Heart left ventricle (tissue), 16 donors: Measurements from ENCODE around the gene SIAH2. TPM values are rescaled to one million over a fixed set of nuclear protein-coding genes. Genes with fewer than 3 reads are reported as not detected.
A peak's percentile ranks its signal among the peaks of the same experiment; 100 is the strongest.

Experiments used
- ATAC-seq, 4 donors: fragments of 200-7000 bp; cut with Tn5 transposase; one replicate each; pipeline ENCODE4 v1.9.1; 2020 to 2022; ENCODE audit warnings: moderate library complexity in 4 of 4, mild to moderate bottlenecking in 3 of 4, moderate number of reproducible peaks in 1 of 4
- DNase-seq, 5 donors: peaks; one replicate each; pipeline ENCODE4 v3.0.0-alpha.2; 2020
- H3K27ac ChIP-seq, 12 donors: fragments of 200-600 bp; sonication (generic) in 4 of 12; one replicate each; pipeline versions ENCODE4 v1.5.0 to v1.8.0; 2016 to 2022; ENCODE audit warnings: mild to moderate bottlenecking in 2 of 12
- H3K27me3 ChIP-seq, 9 donors: fragments of 200-600 bp; sonication (generic) in 2 of 9; one replicate each; pipeline versions ENCODE4 v1.5.1 to v1.8.0; 2016 to 2022; ENCODE audit warnings: mild to moderate bottlenecking in 3 of 9
- H3K36me3 ChIP-seq, 9 donors: fragments of 200-600 bp; sonication (generic) in 2 of 9; one replicate each; pipeline versions ENCODE4 v1.5.0 to v1.8.0; 2018 to 2022; ENCODE audit warnings: mild to moderate bottlenecking in 2 of 9
- H3K4me1 ChIP-seq, 12 donors: fragments of 200-600 bp; sonication (generic) in 4 of 12; one replicate each; pipeline versions ENCODE4 v1.5.0 to v1.8.0; 2016 to 2022; ENCODE audit warnings: mild to moderate bottlenecking in 3 of 12
- H3K4me3 ChIP-seq, 12 donors: fragments of 200-600 bp; sonication (generic) in 4 of 12; one replicate each; pipeline versions ENCODE4 v1.5.0 to v1.8.0; 2017 to 2022; ENCODE audit warnings: mild to moderate bottlenecking in 9 of 12, moderate library complexity in 4 of 12
- H3K9me3 ChIP-seq, 12 donors: fragments of 200-600 bp; sonication (generic) in 4 of 12; one replicate each; pipeline versions ENCODE4 v1.5.0 to v1.8.0; 2016 to 2022; ENCODE audit warnings: mild to moderate bottlenecking in 1 of 12
- POLR2A ChIP-seq, 2 donors: fragments of 450-650 bp; IDR thresholded peaks; one replicate each; pipeline ENCODE4 v1.6.1; 2017; ENCODE audit warnings: antibody characterized with exemption in 2 of 2, mild to moderate bottlenecking in 2 of 2, moderate library complexity in 2 of 2
- WGBS, 4 donors: extraction: QIAGEN DNeasy Blood & Tissue Kit in 2 of 4; methylation state at CpG; one replicate each; pipeline versions ENCODE4 v1.1.5 to v1.1.7; 2013 to 2018; 5-methylcytosine and 5-hydroxymethylcytosine counted together
- intact Hi-C, 10 donors: fragments of 100-400 bp; cut with DNase I; formaldehyde crosslinking; loops; one replicate each; pipeline versions ENCODE4 v1.11.1 to v1.14.2; 2022
- polyA plus RNA-seq, 2 donors: library from polyadenylated mRNA; stranded (reverse); fragments of 200-250 nt; gene quantifications; one replicate each; pipeline ENCODE4 v1.2.3, GENCODE V29; 2013
- total RNA-seq, 9 donors: library from RNA; depleted of rRNA in 2 of 9; stranded (reverse); fragments of >200 nt in 2 of 9; fragmentation: NEBNext Ultra II Directional in 3 of 9; extraction: Animal tissue kit (Norgen Biotek cat#: 25700) in 3 of 9; gene quantifications; one replicate each; pipeline versions ENCODE4 v1.1.0 to v1.2.4, GENCODE V29; 2016 to 2023
- TF ChIP-seq, protein P1 (sequence below), 12 donors: fragments of 200-600 bp; sonication (generic) in 4 of 12; IDR thresholded peaks; one replicate each; pipeline versions ENCODE4 v1.5.0 to v1.8.0; 2018 to 2022; ENCODE audit warnings: antibody characterized with exemption in 12 of 12, mild to moderate bottlenecking in 5 of 12
- donor health status: ischemic (EF 13 %, LVEDD 7.1; RV severe dilation, severe dysfunction).
- donor health status: healthy with polysubstance abuse.
- donor health status: DM: no; HTN: yes; CAD: no.
- donor health status: DM: no; HTN: no; CAD: no.
- donor health status: ischemic (EF 25% LVEDD 6.9; RV normal size, moderate dysfunction).
- donor health status: ischemic (EF 25% LVEDD 5.7; RV mildly dilated, moderate dysfunction).
- donor health status: healthy.
- donor health status: DM: yes; HTN: yes; CAD: no.
- donor health status: ischemic (EF 35%, LVEDD 5.7; RV mildly dilated, moderate dysfunction).
- donor health status: nonischemic (EF 11% LVEDD 7.7; RV severe dilation, severe dysfunction).
- donor health status: DM: yes; HTN: yes; CAD: no.
- donor health status: PGD.
- donor health status: ischemic (EF 29% LVEDD 5.4; RV normal size, mild dysfunction).
- donor health status: nonischemic (EF 23%, LVEDD 6.1; RV moderate dilation, normal function).

Gene SIAH2
- total and polyA plus RNA-seq, 11 donors = 7.1 to 38.7 (median 23.4) TPM

DNA sequence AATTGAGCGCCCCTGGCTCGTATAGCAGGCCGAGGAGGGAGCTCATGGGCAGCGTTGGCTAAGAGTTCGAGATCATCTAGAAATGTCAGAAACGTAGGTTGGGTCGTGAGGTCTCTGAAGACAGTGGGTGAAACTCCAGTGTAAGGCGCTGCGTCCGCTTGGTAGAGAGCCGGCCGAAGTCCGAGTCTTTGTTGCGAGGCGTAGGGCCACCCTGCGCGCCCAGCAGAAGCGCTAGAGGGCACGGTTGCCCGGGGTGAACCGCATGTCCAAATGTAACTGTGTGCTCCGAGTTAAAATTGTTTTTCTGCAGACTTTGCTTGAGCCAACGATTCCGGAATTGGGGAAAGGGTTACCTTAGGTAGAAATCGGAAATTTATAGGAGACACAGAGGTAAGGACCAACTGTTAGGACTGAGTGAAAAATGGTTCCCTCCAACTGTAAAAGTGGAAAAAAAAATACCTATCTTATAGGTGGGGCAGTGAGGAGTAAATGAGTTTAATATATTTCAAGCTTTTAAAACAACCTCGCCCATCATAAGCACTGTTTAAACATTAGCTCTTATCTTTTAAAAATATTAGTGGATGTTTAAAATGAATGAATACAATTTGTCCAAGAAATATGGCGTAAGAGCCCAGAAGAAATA is 993 bp upstream of the SIAH2 start:
- Histone ChIP-seq H3K4me1 (peaks cover 5 to 37% (median 28%) of the 10 kb centered on the region in 12 donors), H3K36me3 (peaks cover 0 to 4% (median 0%) of the 10 kb centered on the region in 9 donors), H3K27me3 (no peaks in the 10 kb centered on the region), H3K4me3 (peak overlapping the region; percentile 48 to 93 (median 83)), H3K27ac (peak overlapping the region; percentile 87 to 99 (median 96)), H3K9me3 (no peaks in the 10 kb centered on the region)
- intact Hi-C loops = loop anchor here in 8 of 10 donors (2.0 to 10.0 kb wide), 8 partner anchors 37 to 219 kb away; partner anchors contain the start of genes EIF2A (in 4 of the 8), SERP1 (in 4 of the 8) and SELENOT (in 3 of the 8)
- peak; percentile 68 to 84 (median 72) for DNase-seq
- peak; percentile 62 to 77 (median 72) for ATAC-seq
- 6 to 7% (median 7%) methylated on average over 26 to 27 of the region's 27 CpGs for WGBS, 4 donors
- TF ChIP-seq, protein P1, sequence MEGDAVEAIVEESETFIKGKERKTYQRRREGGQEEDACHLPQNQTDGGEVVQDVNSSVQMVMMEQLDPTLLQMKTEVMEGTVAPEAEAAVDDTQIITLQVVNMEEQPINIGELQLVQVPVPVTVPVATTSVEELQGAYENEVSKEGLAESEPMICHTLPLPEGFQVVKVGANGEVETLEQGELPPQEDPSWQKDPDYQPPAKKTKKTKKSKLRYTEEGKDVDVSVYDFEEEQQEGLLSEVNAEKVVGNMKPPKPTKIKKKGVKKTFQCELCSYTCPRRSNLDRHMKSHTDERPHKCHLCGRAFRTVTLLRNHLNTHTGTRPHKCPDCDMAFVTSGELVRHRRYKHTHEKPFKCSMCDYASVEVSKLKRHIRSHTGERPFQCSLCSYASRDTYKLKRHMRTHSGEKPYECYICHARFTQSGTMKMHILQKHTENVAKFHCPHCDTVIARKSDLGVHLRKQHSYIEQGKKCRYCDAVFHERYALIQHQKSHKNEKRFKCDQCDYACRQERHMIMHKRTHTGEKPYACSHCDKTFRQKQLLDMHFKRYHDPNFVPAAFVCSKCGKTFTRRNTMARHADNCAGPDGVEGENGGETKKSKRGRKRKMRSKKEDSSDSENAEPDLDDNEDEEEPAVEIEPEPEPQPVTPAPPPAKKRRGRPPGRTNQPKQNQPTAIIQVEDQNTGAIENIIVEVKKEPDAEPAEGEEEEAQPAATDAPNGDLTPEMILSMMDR (IDR thresholded peaks at IDR 0.05) = peak in 10 of 12 donors; percentile 26 to 73 (median 50)
- no peak for TF ChIP-seq POLR2A (IDR thresholded peaks at IDR 0.05)

DNA sequence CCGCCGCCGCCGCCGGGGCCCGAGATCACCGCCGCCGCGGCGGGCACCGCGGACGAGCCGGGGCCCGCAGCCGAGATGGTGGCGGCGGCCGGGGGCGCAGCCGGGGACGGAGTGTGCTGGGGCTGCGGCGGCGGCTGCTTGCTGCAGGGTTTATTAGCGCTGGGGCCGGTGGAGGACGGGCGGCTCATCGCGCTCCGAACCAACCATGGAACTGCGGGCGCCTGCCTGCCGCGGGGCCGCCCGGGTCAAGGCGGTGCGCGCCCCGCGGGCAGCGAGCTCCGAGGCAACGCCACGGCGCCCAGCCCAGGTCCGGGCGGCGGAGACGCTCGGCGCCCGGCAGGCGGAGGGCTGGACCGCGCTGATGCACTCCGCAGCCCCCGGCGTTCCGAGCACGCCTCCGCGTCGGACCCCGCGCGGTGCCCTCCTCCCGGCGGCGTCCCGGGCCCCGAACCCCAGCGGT is 277 bp downstream of the SIAH2 start:
- intact Hi-C loops = loop anchor here in 8 of 10 donors (2.0 to 10.0 kb wide), 8 partner anchors 35 to 218 kb away; partner anchors contain the start of genes EIF2A (in 4 of the 8), SERP1 (in 4 of the 8) and SELENOT (in 3 of the 8)
- ATAC-seq = no peak
- peak in 1 of 2 donors; percentile 95 for TF ChIP-seq POLR2A (IDR thresholded peaks at IDR 0.05)
- TF ChIP-seq, protein P1 (IDR thresholded peaks at IDR 0.05) = peak in 1 of 12 donors; percentile 5
- H3K4me1 ChIP-seq = peaks cover 5 to 48% (median 31%) of the 10 kb centered on the region in 12 donors
- H3K9me3 ChIP-seq = no peaks in the 10 kb centered on the region
- H3K36me3 ChIP-seq = peaks cover 0 to 6% (median 0%) of the 10 kb centered on the region in 9 donors
- peak overlapping the region; percentile 87 to 99 (median 96) for H3K27ac ChIP-seq
- 0 to 1% (median 0%) methylated on average over 2 to 76 of the region's 76 CpGs for WGBS, 4 donors
- peak overlapping the region; percentile 48 to 93 (median 83) for H3K4me3 ChIP-seq
- DNase-seq = peak in 1 of 5 donors; percentile 35
- H3K27me3 ChIP-seq = no peaks in the 10 kb centered on the region

- ATAC-seq (peak in 2 of 4 donors; percentile 9 to 32), DNase-seq (peak; percentile 52 to 72 (median 59))
- peaks cover 5 to 54% (median 34%) of the 10 kb centered on the region in 12 donors for H3K4me1 ChIP-seq
- H3K4me3 ChIP-seq = peak overlapping the region; percentile 48 to 93 (median 83)
- intact Hi-C loops = loop anchor here in 8 of 10 donors (2.0 to 10.0 kb wide), 8 partner anchors 35 to 217 kb away; partner anchors contain the start of genes EIF2A (in 4 of the 8), SERP1 (in 4 of the 8) and SELENOT (in 3 of the 8)
- H3K27me3 ChIP-seq = no peaks in the 10 kb centered on the region
- TF ChIP-seq, protein P1 (IDR thresholded peaks at IDR 0.05) = no peak
- no peak for TF ChIP-seq POLR2A (IDR thresholded peaks at IDR 0.05)
- WGBS, 4 donors = 0 to 1% (median 0%) methylated on average over 40 to 48 of the region's 48 CpGs
- no peaks in the 10 kb centered on the region for H3K9me3 ChIP-seq
- H3K27ac ChIP-seq = peak overlapping the region; percentile 87 to 99 (median 96)
- peaks cover 0 to 6% (median 0%) of the 10 kb centered on the region in 9 donors for H3K36me3 ChIP-seq
Measured at GRCh38 chr3:150761831-150762661, 923 bp downstream of the SIAH2 start.
